GM21367 (cell line): ENCODE measurements around the gene SPATC1L.

Experiments used
- ATAC-seq: cut with Tn5 transposase; IDR thresholded peaks from one replicate; pipeline ENCODE4 v1.9.1; 2021; ENCODE audit not compliant: unreplicated experiment

The SPATC1L gene

DNA sequence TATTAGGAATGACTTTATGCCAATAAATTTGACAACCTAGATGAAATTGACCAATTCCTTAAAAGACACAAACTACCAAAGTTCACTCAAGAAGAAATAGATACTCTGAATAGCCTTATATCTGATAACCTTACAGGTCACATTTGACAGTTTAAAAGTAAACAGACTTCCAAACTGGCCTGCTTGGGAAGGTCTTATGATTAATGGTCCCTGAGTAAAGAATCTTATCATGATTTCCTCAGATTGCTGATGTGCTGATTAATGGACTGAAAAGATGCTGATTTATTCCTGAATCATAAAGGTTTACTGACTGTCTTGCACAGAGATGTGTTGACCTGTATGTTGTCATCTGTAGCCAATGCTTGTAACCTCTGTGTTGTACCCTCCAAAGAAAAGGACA is 19.2 kb downstream of the SPATC1L start:
- no peak for ATAC-seq

DNA sequence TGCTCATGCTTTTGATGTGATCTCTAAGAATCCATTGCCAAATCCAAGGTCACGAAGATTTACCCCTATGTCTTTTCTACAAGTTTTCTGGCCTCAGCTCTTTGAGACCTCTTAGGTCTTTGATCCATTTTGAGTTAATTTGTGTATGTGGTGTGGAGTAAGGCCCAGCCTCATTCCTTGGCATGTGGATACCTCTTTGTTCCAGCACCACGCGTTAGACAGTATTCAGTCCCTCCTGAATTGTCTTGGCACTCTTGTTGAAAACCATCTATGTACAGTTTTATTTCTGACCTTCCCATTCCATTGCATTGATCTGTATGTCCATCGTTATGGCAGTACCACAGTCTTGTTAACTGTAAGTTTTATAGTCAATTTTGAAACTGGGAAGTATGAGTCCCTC is 20.9 kb downstream of the SPATC1L start:
- ATAC-seq, result no peak

DNA sequence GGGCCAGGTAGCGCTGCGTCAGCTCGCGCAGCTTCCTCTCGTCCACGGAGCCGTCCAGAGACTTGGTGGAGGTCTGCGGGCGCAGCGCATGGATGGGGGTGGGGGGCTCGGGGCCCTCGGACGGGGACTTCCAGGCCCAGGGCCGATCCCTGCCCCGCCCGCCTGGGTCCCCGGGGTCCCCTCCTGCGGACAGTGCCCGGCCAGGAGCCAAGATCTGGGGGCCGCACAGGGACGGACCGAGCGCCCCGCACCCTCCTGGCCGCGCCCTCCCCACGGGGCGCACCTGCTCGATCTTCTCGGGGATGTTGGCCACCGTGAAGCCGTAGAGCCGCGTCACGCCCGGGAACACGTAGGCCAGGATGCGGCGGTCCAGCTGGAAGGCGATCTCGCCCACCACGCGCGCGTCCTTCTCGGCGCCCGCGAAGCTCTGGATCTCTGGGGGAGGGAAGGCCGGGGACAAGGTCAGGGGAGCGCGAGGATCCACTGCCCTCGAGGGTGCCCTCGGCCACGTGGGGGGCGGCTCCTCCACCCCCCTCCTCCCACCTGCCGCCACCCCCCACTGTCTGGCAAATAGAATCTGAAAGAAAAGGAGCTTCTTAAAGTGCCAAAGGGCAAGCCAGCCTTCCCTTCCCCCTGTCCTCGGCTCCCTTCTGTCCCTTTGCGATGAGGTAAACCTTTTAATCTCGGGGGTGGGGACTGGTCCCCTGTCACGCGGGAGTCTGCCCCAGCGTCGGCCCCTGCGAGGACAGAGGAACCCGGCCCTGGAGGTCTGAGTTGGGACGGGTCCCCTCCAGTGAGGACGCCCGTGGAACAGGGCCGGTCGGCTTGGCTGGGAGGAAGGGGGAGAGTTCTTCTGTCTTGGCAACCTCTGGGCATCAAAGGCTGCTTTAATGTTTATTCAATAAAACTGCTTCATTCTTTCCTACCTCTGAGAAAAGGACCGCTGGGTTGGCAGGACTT is 22.3 kb downstream of the SPATC1L start:
- no peak for ATAC-seq

DNA sequence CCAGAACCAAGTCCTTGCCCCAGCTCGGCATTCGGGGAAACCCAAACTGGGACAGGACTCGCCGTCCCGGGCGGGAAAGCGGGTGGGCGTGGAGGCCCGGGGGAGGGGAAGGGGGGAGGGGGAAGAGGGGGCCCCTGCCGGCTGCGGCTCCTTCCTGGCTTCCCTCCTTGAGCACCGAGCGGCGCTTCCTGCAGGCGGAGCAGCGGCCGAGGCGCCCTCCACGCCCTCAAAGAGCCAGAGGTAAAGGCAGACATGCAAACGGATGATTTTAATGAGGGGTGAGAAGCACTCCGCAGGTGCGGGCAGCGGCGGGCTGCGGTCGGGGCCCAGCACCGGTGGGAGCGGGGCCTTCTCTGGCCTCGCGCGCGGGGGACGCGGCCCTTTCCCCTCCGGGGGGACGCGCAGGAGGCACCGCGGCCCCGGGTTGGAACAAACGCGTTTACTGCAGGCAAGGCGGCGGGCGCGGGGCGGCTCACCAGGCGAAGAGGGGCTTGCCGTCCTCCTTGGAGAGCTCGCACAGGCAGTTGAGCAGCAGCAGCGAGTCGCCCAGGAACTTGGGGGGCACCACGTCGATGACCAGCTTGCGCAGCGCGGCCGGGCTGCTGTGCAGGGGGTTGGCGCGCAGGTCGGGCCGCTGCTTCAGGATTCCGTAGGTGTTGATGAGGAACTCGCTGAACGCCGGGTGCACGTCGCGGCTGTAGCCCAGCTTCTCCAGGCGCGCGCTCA is 23.2 kb downstream of the SPATC1L start:
- no peak for ATAC-seq

DNA sequence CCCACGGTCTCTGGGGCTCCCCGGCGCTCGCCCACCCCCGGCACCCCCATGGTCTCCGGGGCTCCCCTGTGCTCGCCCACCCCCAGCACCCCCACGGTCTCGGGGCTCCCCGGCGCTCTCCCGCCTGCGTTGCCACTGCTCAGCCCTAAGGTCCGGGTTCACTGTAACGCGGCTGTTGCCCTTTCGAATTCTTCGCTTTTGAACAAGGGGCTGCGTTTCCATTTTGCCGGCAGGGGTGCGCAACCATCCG is 23.7 kb downstream of the SPATC1L start:
- no peak for ATAC-seq

DNA sequence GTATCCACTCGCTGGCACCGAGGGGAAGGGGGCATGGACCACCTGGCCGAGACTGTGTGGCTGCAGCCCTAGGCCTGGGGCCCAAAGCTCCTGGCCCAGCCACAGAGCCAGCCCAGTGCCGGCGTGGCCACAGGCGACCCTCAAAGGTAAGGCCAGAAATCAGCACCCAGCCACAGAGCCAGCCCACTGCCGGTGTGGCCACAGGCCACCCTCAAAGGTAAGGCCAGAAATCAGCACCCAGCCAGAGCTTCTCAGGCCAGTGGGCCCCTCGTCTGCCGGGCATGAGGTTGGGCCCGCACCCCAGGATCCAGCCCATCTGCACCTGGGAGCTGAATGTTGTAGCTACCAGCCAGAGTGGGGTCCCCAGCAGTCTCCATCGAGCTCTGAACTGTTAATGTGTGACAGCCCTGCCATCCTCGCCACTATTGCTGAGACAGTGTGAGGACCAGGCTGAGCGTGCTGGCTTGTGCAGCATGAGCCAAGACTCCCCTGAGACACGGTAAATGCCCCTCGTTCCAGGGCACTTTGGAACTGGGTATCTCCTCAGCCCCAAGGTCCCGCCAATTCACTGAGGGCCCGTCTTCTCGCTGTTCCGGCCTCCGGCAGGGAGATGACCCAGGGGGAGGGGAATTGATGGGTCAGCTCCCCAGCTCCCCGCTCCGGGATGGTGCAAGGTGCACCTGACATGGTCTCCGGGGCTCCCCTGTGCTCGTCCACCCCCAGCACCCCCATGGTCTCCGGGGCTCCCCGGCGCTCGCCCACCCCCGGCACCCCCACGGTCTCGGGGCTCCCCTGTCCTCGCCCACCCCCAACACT is 24.2 kb downstream of the SPATC1L start:
- ATAC-seq, result no peak

DNA sequence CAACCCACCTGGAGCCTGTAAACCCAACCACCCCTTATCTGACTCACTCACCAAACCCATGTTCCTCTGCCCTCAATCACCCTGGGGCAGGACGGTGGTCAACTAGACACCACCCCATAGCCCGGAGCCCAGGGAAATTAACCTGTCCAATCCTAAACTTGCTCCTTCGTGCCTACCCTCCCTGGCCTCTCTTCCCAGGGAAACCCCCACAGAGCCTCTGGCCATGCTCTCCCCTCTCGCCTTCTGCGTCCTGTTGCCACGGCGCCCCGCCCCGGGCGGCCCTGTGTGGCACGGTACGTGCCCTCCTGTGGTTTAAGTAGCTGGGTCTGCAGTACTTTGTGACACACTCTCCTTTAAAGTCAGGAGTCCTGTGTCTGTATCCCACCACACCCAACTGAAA is 24.9 kb downstream of the SPATC1L start:
- ATAC-seq, result no peak

DNA sequence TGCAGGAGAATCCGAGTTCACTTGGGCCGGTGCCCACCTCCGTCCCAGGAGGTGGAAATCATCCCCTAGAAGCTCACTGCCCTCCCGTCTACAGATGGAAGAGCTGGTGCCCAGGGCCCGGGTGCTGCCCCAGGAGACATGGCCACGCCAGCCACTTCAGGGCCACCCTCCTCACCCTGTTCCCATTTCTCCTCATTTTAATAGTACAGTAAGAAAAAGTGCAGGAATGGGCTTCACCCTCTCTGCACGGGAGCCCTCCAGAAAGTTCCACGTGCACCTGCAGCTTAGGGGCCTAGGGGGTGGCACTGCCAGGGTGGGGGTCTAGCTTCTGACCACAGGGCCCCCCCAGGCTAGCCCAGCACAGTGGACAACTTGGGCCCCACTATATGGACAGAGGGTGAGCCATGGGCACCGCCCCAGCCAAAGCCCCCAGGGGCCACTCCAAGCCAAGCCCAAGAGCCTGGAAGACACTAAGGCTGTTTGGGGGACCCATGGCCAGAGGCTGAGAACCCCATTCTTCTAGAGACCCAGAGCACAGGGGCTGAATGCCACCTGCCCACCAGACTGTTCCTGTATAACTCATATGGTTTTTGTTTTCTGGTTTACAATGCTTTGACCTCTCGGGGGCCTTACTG is 25.5 kb downstream of the SPATC1L start:
- no peak for ATAC-seq

DNA sequence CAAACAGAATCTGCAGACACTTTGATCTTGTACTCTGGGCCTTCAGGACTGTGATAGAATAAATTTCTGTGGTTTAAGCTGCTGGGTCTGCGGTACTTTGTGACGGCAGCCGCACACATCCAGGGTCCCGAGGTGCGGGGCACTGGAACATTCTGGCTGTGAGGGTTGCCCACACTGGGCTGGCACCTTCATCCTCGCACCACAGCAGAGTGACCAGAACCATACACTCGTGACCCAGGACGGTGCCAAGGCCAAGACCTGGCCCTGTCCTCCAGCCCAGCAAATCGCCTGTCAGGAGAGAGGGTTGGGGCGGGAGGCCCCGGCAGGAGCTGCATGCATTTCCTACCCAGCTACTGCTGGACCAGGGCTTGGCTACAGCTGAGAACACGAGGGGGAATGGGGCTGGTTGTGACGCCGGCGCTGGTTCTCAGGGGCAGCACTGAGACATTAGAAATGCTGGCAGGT is 26.2 kb downstream of the SPATC1L start:
- no peak for ATAC-seq

DNA sequence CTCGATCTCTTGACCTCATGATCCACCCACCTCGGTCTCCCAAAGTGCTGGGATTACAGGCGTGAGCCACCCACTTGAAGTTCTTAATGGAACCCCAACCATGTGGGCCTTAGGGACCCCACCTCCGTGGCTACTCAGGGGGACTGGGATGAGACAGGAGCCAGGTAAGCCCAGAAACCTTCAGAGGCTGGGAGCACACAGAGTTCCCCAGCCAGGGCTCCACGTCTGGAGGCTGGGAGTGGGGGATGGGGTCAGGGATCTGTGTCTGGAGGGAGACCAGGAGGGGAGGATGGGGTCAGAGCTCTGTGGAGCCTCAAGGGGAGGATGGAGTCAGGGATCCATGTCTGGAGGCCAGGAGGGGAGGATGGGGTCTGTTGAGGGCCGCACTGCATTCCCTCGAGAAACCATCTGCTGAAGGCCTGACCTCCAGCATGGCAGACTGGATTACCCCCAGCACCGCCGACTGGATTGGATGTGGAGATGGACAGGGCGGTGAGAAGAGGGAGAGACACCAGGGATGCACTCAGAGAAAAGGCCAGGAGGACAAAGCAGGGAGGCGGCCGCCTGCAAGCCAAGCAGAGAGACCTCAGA is 26.8 kb downstream of the SPATC1L start:
- ATAC-seq, result no peak

DNA sequence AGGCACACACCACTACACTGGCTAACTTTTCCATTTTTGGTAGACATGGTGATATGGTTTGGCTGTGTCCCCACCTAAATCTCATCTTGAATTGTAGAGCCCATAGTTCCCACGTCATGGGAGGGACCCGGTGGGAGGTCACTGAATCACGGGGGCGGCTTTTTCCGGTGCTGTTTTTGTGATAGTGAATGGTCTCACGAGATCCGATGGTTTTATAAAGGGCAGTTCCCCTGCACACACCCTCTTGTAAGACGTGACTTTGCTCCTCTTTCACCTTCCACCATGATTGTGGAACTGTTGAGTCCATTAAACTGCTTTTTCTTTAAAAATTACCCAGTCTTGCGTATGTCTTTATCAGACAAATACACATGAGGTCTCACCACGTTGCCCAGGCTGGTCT is 27.6 kb downstream of the SPATC1L start:
- ATAC-seq, result no peak

DNA sequence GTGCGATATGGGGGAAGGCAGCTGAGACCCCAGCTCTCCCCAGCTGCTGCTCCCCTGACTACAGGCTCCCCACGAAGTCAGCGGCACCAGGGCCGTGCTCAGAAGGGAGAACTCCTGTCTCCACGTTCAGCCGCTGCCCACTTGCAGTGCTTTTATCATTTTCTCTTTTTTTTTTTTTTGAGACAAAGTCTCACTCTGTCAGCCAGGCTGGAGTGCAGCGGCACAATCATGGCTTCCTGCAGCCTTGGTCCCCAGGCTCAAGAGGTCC is 27.9 kb downstream of the SPATC1L start:
- ATAC-seq, result no peak

DNA sequence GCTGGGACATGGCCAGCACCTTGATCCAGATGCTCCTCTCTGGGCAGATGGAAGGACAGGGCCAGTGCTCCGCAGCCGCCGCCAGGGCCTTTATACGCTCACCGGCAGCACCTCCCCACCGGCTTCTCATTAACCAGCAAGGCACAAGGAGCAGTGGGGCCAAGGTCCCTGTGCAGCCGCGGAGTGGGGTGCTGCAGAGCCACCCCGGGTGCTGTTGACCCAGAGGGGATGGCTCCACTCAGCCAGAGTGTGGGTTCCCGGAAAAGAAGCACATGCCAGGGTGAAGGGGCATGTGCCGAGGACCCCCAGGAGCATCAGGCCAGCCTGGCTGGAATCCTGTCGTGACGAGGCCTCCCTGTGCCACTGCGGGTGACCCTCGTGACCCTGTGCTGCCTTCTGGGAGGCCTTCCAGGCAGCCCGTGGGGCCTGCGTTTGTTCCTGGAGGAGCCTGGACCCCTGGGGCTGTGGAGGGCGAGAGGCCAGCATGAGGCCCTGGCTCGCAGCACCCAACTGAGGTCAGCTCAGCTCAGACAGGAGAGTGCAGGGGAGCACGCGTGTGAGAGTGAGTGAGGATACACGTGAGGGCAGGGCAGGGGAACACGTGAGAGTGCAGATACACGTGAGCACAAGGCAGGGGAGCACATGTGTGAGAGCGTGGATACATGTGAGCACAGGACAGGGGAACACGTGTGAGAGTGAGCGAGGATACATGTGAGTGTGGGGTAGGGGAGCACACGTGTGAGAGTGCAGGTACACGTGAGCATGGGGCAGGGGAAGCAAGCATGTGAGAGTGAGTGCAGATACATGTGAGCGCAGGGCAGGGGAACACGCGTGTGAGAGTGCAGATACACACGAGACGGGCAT is 28.5 kb downstream of the SPATC1L start, which contains the start of gene FTCD:
Gene FTCD, minus strand, starts transcription at position 66 of the 864 bp plus-strand sequence. Its CDS starts 56 bp downstream, at position 10.
- no peak for ATAC-seq

DNA sequence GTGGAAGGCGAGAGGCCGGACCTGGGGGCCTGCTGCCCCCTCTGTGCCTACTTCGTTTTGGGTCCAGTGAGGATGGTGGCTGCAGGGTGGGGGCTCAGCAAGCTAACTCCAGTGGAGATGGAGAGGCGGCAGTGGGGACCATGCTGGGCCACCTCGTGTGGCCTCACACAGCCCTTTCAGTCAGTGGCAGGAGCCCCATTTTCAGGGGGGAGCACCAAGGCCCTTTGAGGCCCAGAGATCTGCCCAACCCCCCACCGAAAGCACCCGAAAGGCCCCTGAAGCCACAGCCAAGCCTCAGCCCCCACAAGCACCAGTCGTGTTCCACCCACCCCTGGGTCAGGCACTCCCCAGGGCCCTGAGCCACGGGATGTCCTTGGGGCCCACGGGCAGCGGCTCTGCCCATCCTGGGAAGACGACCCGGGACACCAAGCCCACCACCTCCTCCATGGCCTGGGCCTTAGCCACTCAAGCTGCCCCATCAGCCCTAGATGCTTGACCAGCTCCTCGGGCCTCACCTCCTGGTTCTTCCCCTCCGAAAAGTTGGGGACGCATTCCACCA is 29.2 kb downstream of the SPATC1L start:
- ATAC-seq, result no peak

DNA sequence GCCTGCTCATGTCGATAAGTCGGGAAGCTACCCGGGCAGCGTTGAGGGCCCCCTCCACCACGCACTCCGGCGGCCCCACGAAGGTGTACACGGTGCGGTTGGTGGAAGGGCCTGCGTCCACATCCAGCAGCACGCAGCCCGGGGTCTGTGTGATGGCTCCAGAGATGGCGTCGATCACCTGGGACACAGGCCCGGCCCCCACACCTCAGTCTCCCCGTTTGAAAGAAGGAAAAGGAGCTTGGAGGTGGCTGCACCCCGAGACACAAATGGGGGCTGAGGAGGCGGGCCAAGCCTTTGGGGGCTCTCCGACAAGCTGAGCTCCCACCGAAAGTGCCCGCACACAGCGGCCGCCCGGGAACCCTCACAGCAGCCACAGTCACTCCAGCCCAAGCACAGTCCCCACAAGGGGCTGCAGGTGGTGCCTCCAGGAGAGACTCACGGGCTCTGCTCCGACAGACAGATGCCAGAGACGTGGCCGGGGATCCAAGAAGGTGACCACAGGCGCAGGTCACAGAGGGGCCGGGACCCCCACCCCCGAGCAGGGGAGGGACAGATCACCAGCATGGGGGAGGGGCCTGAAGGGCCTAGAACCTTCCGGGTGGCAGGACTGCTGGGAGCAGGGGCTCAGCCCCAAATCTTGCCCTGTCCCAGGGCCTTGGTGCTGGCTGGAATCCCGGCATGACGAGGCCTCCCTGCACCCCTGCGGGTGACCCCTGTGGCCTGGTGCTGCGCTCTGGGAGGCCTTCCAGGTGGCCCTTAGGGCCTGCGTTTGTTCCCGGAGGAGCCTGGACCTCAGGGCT is 29.9 kb downstream of the SPATC1L start:
- no peak for ATAC-seq

DNA sequence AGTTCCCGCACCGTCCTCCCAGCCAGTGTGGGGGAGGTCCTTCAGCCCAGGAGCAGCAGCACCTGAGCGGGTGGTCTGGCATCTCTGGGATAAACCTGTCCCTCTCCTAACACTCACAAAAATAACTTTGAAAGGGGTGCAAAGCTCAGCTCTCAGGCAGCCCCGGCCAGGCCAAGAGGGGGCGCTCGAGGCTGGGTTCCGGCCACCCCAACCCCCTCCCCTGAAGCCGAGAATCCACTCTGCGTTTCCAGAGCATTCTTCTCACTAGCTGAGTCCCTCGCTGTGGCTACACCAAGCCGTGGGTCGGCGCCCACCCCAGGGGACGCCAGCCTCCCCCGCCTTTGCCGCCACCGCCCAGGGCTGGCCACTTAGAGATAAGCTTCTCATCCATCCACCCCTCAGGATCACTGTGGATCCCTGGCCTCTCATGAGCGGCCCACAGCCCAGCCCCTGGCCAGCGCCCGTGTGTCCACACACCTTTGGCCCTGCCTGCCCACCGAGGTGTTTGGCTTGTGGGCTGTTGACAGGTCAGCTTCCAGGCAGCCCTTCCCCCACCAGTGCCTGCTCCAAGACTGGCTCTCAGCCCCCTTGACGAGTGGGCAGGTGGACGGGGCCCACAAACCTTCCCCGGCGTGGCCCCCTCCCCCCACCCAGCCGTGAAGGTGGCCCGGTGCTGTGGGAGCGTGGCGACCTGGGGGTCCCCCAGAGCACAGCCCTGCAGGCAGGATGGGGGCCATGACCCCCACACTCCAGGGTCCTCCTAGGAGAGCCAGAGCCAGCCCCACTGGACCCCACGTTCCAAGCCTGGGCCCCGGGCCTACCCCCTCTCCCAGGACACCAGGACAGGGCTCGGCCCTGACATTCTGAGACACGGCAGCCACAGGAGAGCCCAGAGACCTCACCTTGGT is 30.8 kb downstream of the SPATC1L start:
- ATAC-seq, result no peak

DNA sequence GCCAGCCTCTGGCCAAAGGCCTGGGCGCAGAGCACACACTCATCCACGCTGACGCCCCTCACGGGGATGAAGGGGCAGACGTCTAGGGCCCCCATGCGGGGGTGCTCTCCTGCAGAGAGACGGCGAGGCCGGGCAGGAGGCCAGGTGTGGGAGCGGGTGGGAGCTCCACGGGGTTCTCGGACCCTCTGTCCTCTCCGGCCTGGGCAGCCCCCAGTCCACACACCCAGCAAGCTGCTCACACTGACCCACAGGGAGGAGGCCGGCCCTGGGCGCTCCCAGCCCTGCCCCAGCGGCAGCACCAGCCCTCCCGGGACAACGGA is 31.4 kb downstream of the SPATC1L start:
- no peak for ATAC-seq
